H1 (cell line): ENCODE measurements around the gene TPM2.

Experiments
- CBX8 ChIP-seq: fragments of 300-800, 300-1000 bp; sonication (generic); IDR thresholded peaks from 2 replicates; pipeline ENCODE4 v1.7.1; 2016; ENCODE audit warnings: low read depth, low read length, borderline replicate concordance
- CTCF ChIP-seq, 3 experiments: IDR thresholded peaks; 1 replicate in 2 of 3; 2 replicates in 1 of 3; pipeline versions ENCODE4 v1.5.1 to v1.6.1; 2011; ENCODE audit warnings: low read length in 3 of 3, mild to moderate bottlenecking in 3 of 3, inconsistent platforms in 2 of 3, low read depth in 1 of 3, moderate library complexity in 1 of 3; ENCODE audit not compliant: insufficient read depth in 1 of 3; ENCODE audit errors: control extremely low read depth in 1 of 3
- EP300 ChIP-seq, 2 experiments: IDR thresholded peaks; 1 replicate in 1 of 2; 2 replicates in 1 of 2; pipeline ENCODE4 v1.6.1; 2011 to 2012; ENCODE audit warnings: low read depth in 2 of 2, low read length in 2 of 2, mild to moderate bottlenecking in 2 of 2, borderline replicate concordance in 1 of 2, inconsistent platforms in 1 of 2, moderate library complexity in 1 of 2
- EZH2 ChIP-seq: fragments of 200-600 bp; sonication (generic); IDR thresholded peaks from 2 replicates; pipeline ENCODE4 v1.7.1; 2012; ENCODE audit warnings: low read depth, mild to moderate bottlenecking, moderate library complexity, low read length, inconsistent platforms; ENCODE audit not compliant: severe bottlenecking
- POLR2A ChIP-seq, 2 experiments: IDR thresholded peaks; 1 replicate in 1 of 2; 2 replicates in 1 of 2; pipeline ENCODE4 v1.6.1; 2011; ENCODE audit warnings: low read depth in 2 of 2, low read length in 2 of 2, mild to moderate bottlenecking in 2 of 2; ENCODE audit errors: control extremely low read depth in 1 of 2
- POLR2AphosphoS5 ChIP-seq: IDR thresholded peaks from 2 replicates; pipeline ENCODE4 v1.6.1; 2011; ENCODE audit warnings: low read depth, low read length
- RAD21 ChIP-seq, 2 experiments: IDR thresholded peaks in 1 of 2; conservative IDR thresholded peaks in 1 of 2; 2 replicates each; pipeline ENCODE4 v1.6.1; 2011; ENCODE audit warnings: low read depth in 2 of 2, low read length in 2 of 2, improper control_type of control experiment in 1 of 2, inconsistent platforms in 1 of 2, mild to moderate bottlenecking in 1 of 2, moderate library complexity in 1 of 2
- RBBP5 ChIP-seq: IDR thresholded peaks from 2 replicates; pipeline ENCODE4 v1.7.1; 2012; ENCODE audit warnings: low read depth, mild to moderate bottlenecking, inconsistent platforms, low read length, moderate library complexity, borderline replicate concordance
- RFX5 ChIP-seq: IDR thresholded peaks from 2 replicates; pipeline ENCODE4 v1.6.1; 2011; ENCODE audit warnings: low read depth, low read length, improper control_type of control experiment, borderline replicate concordance
- YY1 ChIP-seq: IDR thresholded peaks from 2 replicates; pipeline ENCODE4 v1.6.1; 2011; ENCODE audit warnings: low read depth, mild to moderate bottlenecking, low read length
- ZNF274 ChIP-seq: IDR thresholded peaks from 2 replicates; pipeline ENCODE4 v1.7.0; 2012; ENCODE audit warnings: low read length, borderline replicate concordance; ENCODE audit errors: extremely low read depth

- TF ChIP-seq CTCF (IDR thresholded peaks at IDR 0.05; ENCODE audit: control extremely low read depth in 1 of 3, insufficient read depth in 1 of 3, low read depth in 1 of 3, low read length in 3 of 3) (no peak), EZH2 (no peak), RFX5 (no peak), RAD21 (IDR thresholded peaks at IDR 0.05 in 1 of 2, conservative IDR thresholded peaks at IDR 0.05 in 1 of 2; ENCODE audit: low read depth in 2 of 2, low read length in 2 of 2) (no peak), EP300 (IDR thresholded peaks at IDR 0.05; ENCODE audit: borderline replicate concordance in 1 of 2, low read depth in 2 of 2, low read length in 2 of 2) (no peak), POLR2A (IDR thresholded peaks at IDR 0.05; ENCODE audit: control extremely low read depth in 1 of 2, low read depth in 2 of 2, low read length in 2 of 2) (no peak), RBBP5 (no peak), YY1 (no peak), CBX8 (no peak), POLR2AphosphoS5 (no peak), ZNF274 (no peak)
These were observed 32.7 kb downstream of the TPM2 start for GRCh38 chr9:35656831-35657545.
